Endothelial cell (in vitro differentiated cells): Measurements from ENCODE around the gene SAMD11. TPM values are rescaled to one million over a fixed set of nuclear protein-coding genes. Genes with fewer than 3 reads are reported as not detected.

Source experiments
- DNase-seq: peaks from one replicate; pipeline ENCODE4 v3.0.0; 2021; ENCODE audit warnings: low spot score
- H3K27ac Mint-ChIP-seq: one replicate; pipeline ENCODE4 v1.8.0; 2021; ENCODE audit warnings: mixed read lengths, inconsistent platforms; ENCODE audit not compliant: unreplicated experiment
- H3K27me3 Mint-ChIP-seq: one replicate; pipeline ENCODE4 v1.8.0; 2021; ENCODE audit warnings: mild to moderate bottlenecking, moderate library complexity, mixed read lengths, inconsistent platforms; ENCODE audit not compliant: unreplicated experiment
- H3K36me3 Mint-ChIP-seq: one replicate; pipeline ENCODE4 v1.8.0; 2021; ENCODE audit warnings: mild to moderate bottlenecking, low read depth, mixed read lengths, inconsistent platforms; ENCODE audit not compliant: unreplicated experiment
- H3K4me1 Mint-ChIP-seq: one replicate; pipeline ENCODE4 v1.8.0; 2021; ENCODE audit warnings: mild to moderate bottlenecking, mixed read lengths, inconsistent platforms; ENCODE audit not compliant: unreplicated experiment
- H3K4me3 Mint-ChIP-seq: one replicate; pipeline ENCODE4 v1.8.0; 2021; ENCODE audit warnings: mild to moderate bottlenecking, mixed read lengths, inconsistent platforms; ENCODE audit not compliant: unreplicated experiment
- H3K9me3 Mint-ChIP-seq: one replicate; pipeline ENCODE4 v1.8.0; 2021; ENCODE audit warnings: mixed read lengths, inconsistent platforms; ENCODE audit not compliant: unreplicated experiment
- CTCF ChIP-seq: fragments of 200-600 bp; sonication (generic); IDR thresholded peaks from one replicate; pipeline ENCODE4 v1.5.0; 2021; ENCODE audit warnings: antibody characterized with exemption; ENCODE audit not compliant: unreplicated experiment
- total RNA-seq: library from RNA; stranded (reverse); fragmentation: NEBNext Ultra II Directional; extraction: Animal tissue kit (Norgen Biotek cat#: 25700); gene quantifications from one replicate; pipeline ENCODE4 v1.2.1, GENCODE V29; 2021; ENCODE audit not compliant: unreplicated experiment

Gene SAMD11
- total RNA-seq, 1 donor from 2014 or later = not detected

- H3K9me3 Mint-ChIP-seq = no peaks in the 10 kb centered on the region
- no peak overlapping the region for H3K27ac Mint-ChIP-seq
- H3K4me3 Mint-ChIP-seq = no peak overlapping the region
- TF ChIP-seq CTCF = no peak
- peaks cover 6% of the 10 kb centered on the region for H3K4me1 Mint-ChIP-seq
- no peak for DNase-seq
- peaks cover 15% of the 10 kb centered on the region for H3K27me3 Mint-ChIP-seq
- H3K36me3 Mint-ChIP-seq = peaks cover 5% of the 10 kb centered on the region
These were observed 6.7 kb upstream of the SAMD11 start for GRCh38 chr1:917076-917459.

- peaks cover 20% of the 10 kb centered on the region for H3K27me3 Mint-ChIP-seq
- DNase-seq = no peak
- peaks cover 3% of the 10 kb centered on the region for H3K4me1 Mint-ChIP-seq
- no peaks in the 10 kb centered on the region for H3K9me3 Mint-ChIP-seq
- H3K4me3 Mint-ChIP-seq = no peak overlapping the region
- H3K36me3 Mint-ChIP-seq = peaks cover 5% of the 10 kb centered on the region
- TF ChIP-seq CTCF = no peak
- no peak overlapping the region for H3K27ac Mint-ChIP-seq
These were observed 6.1 kb upstream of the SAMD11 start for GRCh38 chr1:917466-918091.

DNA sequence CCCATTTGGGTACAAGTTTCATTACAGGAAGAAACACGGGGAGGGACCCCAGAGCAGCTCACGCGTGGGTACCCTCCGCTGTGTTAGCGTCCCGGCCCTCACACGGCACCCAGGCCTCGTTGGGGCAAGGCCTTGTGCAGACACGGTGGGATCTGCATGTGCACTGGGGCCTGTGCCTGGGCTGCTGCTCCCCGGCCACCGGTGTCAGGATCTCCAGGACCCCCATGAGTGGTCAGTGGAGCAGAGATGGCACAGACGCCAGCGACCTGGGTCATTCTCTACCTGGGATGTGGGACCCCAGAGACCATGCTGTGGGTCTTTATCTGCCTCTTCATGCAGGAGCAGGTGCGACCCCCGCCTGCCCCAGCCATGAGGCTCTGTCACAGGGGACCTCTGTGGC lies 5.4 kb upstream of the SAMD11 start:
- peaks cover 19% of the 10 kb centered on the region for H3K27me3 Mint-ChIP-seq
- no peak for DNase-seq
- H3K4me1 Mint-ChIP-seq = no peaks in the 10 kb centered on the region
- H3K9me3 Mint-ChIP-seq = no peaks in the 10 kb centered on the region
- peaks cover 5% of the 10 kb centered on the region for H3K36me3 Mint-ChIP-seq
- H3K4me3 Mint-ChIP-seq = no peak overlapping the region
- no peak overlapping the region for H3K27ac Mint-ChIP-seq
- no peak for TF ChIP-seq CTCF

DNA sequence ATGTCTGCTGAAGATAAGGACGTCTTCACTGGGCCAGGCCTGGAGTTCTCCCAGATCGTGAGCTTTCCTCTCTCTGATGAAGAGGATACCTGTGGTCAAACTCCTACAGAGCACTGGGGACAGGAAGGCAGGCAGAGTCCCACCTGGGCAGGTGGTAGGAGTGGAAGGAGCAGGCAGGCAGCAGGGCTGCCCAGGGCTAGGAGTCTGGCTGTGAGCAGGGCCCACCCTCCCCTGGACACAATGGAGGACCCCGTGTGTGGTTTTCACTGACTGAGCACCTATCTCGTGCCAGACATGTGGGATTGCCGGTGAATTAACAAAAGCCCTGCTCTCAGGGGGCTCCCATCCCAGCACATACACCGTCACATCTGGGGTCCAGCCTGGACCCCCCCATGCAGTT lies 4.9 kb upstream of the SAMD11 start:
- TF ChIP-seq CTCF = no peak
- H3K27me3 Mint-ChIP-seq = peaks cover 20% of the 10 kb centered on the region

DNA sequence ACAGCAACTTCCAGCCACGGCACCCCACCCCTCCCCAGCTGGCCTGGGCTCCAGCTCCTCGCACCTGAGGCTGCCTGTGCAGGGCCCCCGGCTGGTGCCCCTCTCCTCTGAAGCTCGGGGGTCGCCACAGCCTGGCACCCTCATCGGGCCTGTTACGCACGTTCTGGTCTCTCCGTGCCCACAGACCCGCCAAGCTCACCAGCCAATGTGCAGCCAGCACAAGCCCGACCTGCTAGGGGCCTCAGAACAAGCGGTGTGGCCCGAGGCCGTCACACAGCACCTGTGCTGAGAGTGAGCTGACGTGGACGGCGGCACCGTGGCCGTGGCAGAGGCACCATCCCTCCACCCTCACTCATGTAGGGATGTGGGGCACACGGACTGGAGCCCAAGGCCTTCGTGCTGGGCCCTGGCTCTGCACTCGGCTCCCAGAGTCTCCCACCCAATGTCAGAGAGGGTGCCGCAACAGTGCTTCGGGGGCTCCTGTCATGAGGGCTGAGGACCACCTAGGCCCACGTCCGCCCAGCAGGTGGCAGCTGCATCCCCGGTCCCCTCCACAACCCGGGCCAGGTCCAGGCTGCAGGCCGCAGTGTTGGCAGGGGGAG lies 4.4 kb upstream of the SAMD11 start:
- Mint-ChIP-seq H3K4me3 (no peak overlapping the region), H3K4me1 (no peaks in the 10 kb centered on the region), H3K27ac (no peak overlapping the region), H3K9me3 (no peaks in the 10 kb centered on the region), H3K27me3 (peaks cover 18% of the 10 kb centered on the region), H3K36me3 (peaks cover 5% of the 10 kb centered on the region)
- no peak for TF ChIP-seq CTCF
- no peak for DNase-seq

More for the DNA sequence above, 4.9 kb upstream of the SAMD11 start:
- no peaks in the 10 kb centered on the region for H3K9me3 Mint-ChIP-seq
- H3K27ac Mint-ChIP-seq = no peak overlapping the region
- H3K4me3 Mint-ChIP-seq = no peak overlapping the region
- peaks cover 5% of the 10 kb centered on the region for H3K36me3 Mint-ChIP-seq
- no peaks in the 10 kb centered on the region for H3K4me1 Mint-ChIP-seq
- DNase-seq = no peak
